Endothelial cell of umbilical vein (primary cell): ENCODE results near the gene RRP1B. TPM values are rescaled to one million over a fixed set of nuclear protein-coding genes. Genes with fewer than 3 reads are reported as not detected.
"Not testable (repeated sequence)": the region's sequence is repeated elsewhere in the genome, so short reads cannot be mapped to it uniquely, and the experiment has no call there.

Experiments used
- BruUV-seq: library from RNA; stranded (reverse); fragments of 400-500 nt; replicated peaks from 2 replicates; lab custom pipeline; 2021; lab: Mats Ljungman, UMichigan
- CTCF ChIA-PET: fragments of 300-600, 350-600 bp; sonication (Branson Sonifier 250); formaldehyde crosslinking; loops from one replicate; lab custom pipeline; 2021; ENCODE audit warnings: antibody characterized with exemption, inconsistent platforms; lab: Charles Lee
- POLR2A ChIA-PET: fragments of 300-600, 350-600 bp; sonication (Branson Sonifier 250); formaldehyde crosslinking; loops from one replicate; lab custom pipeline; 2021; ENCODE audit warnings: antibody characterized with exemption, inconsistent platforms; lab: Charles Lee
- DNase-seq: peaks from one replicate; pipeline ENCODE4 v3.0.0-alpha.2; 2011; ENCODE audit warnings: low read depth, low spot score
- FAIRE-seq: peaks from 2 replicates; lab custom pipeline; 2011; peaks lifted over from hg19 to GRCh38; lab: Jason Lieb, UNC
- H2AFZ ChIP-seq: 2 replicates; pipeline ENCODE4 v1.6.0; 2012; ENCODE audit warnings: low read depth, low read length, control low read depth, inconsistent platforms
- H3K27ac ChIP-seq: 2 replicates; pipeline ENCODE4 v1.5.1; 2011; ENCODE audit warnings: low read depth, mild to moderate bottlenecking, control low read depth, low read length, moderate library complexity; ENCODE audit not compliant: insufficient read depth
- H3K27me3 ChIP-seq, 2 experiments: 2 replicates each; pipeline versions ENCODE4 v1.6.0 to v1.6.1; 2011; ENCODE audit warnings: low read length in 2 of 2, mixed read lengths in 1 of 2; ENCODE audit not compliant: control insufficient read depth in 2 of 2, insufficient read depth in 2 of 2
- H3K36me3 ChIP-seq, 2 experiments: 2 replicates in 1 of 2; 3 replicates in 1 of 2; pipeline ENCODE4 v1.5.1; 2011; ENCODE audit warnings: low read length in 2 of 2, mild to moderate bottlenecking in 1 of 2, moderate library complexity in 1 of 2; ENCODE audit not compliant: control insufficient read depth in 2 of 2, insufficient read depth in 2 of 2; ENCODE audit errors: extremely low read depth in 1 of 2
- H3K4me1 ChIP-seq: 3 replicates; pipeline ENCODE4 v1.5.1; 2011; ENCODE audit warnings: mild to moderate bottlenecking, low read length; ENCODE audit not compliant: control insufficient read depth, insufficient read depth; ENCODE audit errors: extremely low read depth
- H3K4me2 ChIP-seq: 2 replicates; pipeline ENCODE4 v1.6.1; 2011; ENCODE audit warnings: low read length, control low read depth, mixed read lengths; ENCODE audit not compliant: insufficient read depth
- H3K4me3 ChIP-seq, 3 experiments: fragments of 200-600 bp in 1 of 3; sonication (generic), shearing (Covaris generic) in 1 of 3; replicated peaks in 1 of 3; 2 replicates each; pipeline ENCODE4 v1.5.1; 2011 to 2016; ENCODE audit warnings: control low read depth in 3 of 3, low read length in 3 of 3, mild to moderate bottlenecking in 2 of 3, inconsistent platforms in 1 of 3, low read depth in 1 of 3, moderate library complexity in 1 of 3; ENCODE audit not compliant: insufficient read depth in 1 of 3
- H3K79me2 ChIP-seq: 2 replicates; pipeline ENCODE4 v1.6.0; 2012; ENCODE audit warnings: low read length, inconsistent platforms; ENCODE audit not compliant: control insufficient read depth, insufficient read depth
- H3K9ac ChIP-seq: replicated peaks from 2 replicates; pipeline ENCODE3; 2011; ENCODE audit warnings: low read length, control low read depth; ENCODE audit not compliant: insufficient read depth; ENCODE audit errors: extremely low read depth
- H3K9me1 ChIP-seq: replicated peaks from 3 replicates; pipeline ENCODE4 v1.6.0; 2011; ENCODE audit warnings: mild to moderate bottlenecking, low read length; ENCODE audit not compliant: control insufficient read depth, insufficient read depth; ENCODE audit errors: extremely low read depth
- H3K9me3 ChIP-seq: replicated peaks from 2 replicates; pipeline ENCODE4 v1.5.1; 2012; ENCODE audit warnings: low read length, inconsistent platforms; ENCODE audit not compliant: control insufficient read depth, insufficient read depth
- H4K20me1 ChIP-seq: replicated peaks from 2 replicates; pipeline ENCODE3; 2011; ENCODE audit warnings: mild to moderate bottlenecking, low read length; ENCODE audit not compliant: control insufficient read depth, insufficient read depth; ENCODE audit errors: extremely low read depth
- CTCF ChIP-seq, 2 donors: IDR thresholded peaks; 1 replicate in 1 of 2; 2 replicates in 1 of 2; pipeline ENCODE4 v1.5.1; 2011; ENCODE audit warnings: low read length in 2 of 2, mild to moderate bottlenecking in 2 of 2, moderate library complexity in 2 of 2, control low read depth in 1 of 2, inconsistent platforms in 1 of 2, low read depth in 1 of 2; ENCODE audit not compliant: insufficient read depth in 1 of 2; ENCODE audit errors: extremely low read depth in 1 of 2
- EZH2 ChIP-seq: IDR thresholded peaks from 2 replicates; pipeline ENCODE4 v1.6.1; 2012; ENCODE audit warnings: borderline replicate concordance, low read depth, mild to moderate bottlenecking, moderate library complexity, low read length, inconsistent platforms; ENCODE audit not compliant: severe bottlenecking
- FOS ChIP-seq: IDR thresholded peaks from 2 replicates; pipeline ENCODE4 v1.6.1; 2011; ENCODE audit warnings: mild to moderate bottlenecking, low read length, moderate library complexity, borderline replicate concordance; ENCODE audit not compliant: insufficient read depth
- GATA2 ChIP-seq: IDR thresholded peaks from 2 replicates; pipeline ENCODE4 v1.7.0; 2011; ENCODE audit warnings: low read depth, mild to moderate bottlenecking, moderate library complexity, mixed read lengths, low read length; ENCODE audit not compliant: insufficient read length, insufficient read depth
- JUN ChIP-seq: IDR thresholded peaks from 2 replicates; pipeline ENCODE4 v1.6.1; 2011; ENCODE audit warnings: borderline replicate concordance, low read depth; ENCODE audit not compliant: insufficient read length, insufficient read depth
- MAX ChIP-seq: IDR thresholded peaks from 2 replicates; pipeline ENCODE4 v1.6.1; 2011; ENCODE audit not compliant: insufficient read depth, insufficient read length
- MYC ChIP-seq: IDR thresholded peaks from one replicate; pipeline ENCODE4 v1.6.1; 2011; ENCODE audit warnings: mild to moderate bottlenecking, low read depth, low read length
- POLR2A ChIP-seq: IDR thresholded peaks from 2 replicates; pipeline ENCODE4 v1.6.1; 2012; ENCODE audit warnings: low read depth, mild to moderate bottlenecking, control low read depth, low read length
- POLR2AphosphoS5 ChIP-seq: IDR thresholded peaks from 2 replicates; pipeline ENCODE4 v1.6.1; 2012; ENCODE audit warnings: low read depth, mild to moderate bottlenecking, control low read depth, low read length, moderate library complexity; ENCODE audit not compliant: insufficient read depth
- dilution Hi-C: fragments of 300-500 bp; cut with MboI; formaldehyde crosslinking; loops from one replicate; pipeline ENCODE4 v1.15.0; 2019; ENCODE audit warnings: low sequenced_read_pairs; ENCODE audit not compliant: extremely low pct_ligation_motif_present
- intact Hi-C: fragments of 100-400 bp; cut with micrococcal nuclease; formaldehyde crosslinking; loops from one replicate; pipeline ENCODE4 v1.10.0; 2022
- polyA plus RNA-seq, 4 experiments: library from polyadenylated mRNA; depleted of rRNA in 3 of 4; stranded (reverse) in 3 of 4; unstranded in 1 of 4; fragments of >200 nt; gene quantifications; 2 replicates each; pipeline versions ENCODE4 v1.2.1 to v1.2.3, GENCODE V29; 2011 to 2012; ENCODE audit warnings: missing spikeins in 1 of 4
- total RNA-seq: library from RNA; stranded (reverse); gene quantifications from 2 replicates; pipeline ENCODE4 v1.2.3, GENCODE V29; 2021

The RRP1B gene
- total and polyA plus RNA-seq, 2 donors (not counting 3 experiments of a cell fraction or from before 2014, with no cell fraction given), result 13.0 to 39.9 TPM

- TF ChIP-seq EZH2, result no peak
- no peak for TF ChIP-seq POLR2AphosphoS5
- TF ChIP-seq JUN, result no peak
- no peak for TF ChIP-seq POLR2A
- no peak for TF ChIP-seq MAX
- no peak for TF ChIP-seq MYC
- TF ChIP-seq FOS, result no peak
- no peak for TF ChIP-seq CTCF (IDR thresholded peaks at IDR 0.05; ENCODE audit: extremely low read depth in 1 of 2, insufficient read depth in 1 of 2, low read depth in 1 of 2, low read length in 2 of 2)
- TF ChIP-seq GATA2, result no peak
- Histone ChIP-seq H3K36me3 (peaks cover 12 to 20% of the 10 kb centered on the region in 2 experiments), H3K4me2 (no peak overlapping the region), H3K4me3 (no peak overlapping the region), H4K20me1 (no peaks in the 10 kb centered on the region), H3K27ac (no peak overlapping the region), H3K9ac (no peak overlapping the region), H3K9me1 (no peaks in the 10 kb centered on the region), H2AFZ (no peak overlapping the region), H3K9me3 (no peaks in the 10 kb centered on the region), H3K27me3 (no peaks in the 10 kb centered on the region), H3K4me1 (peaks cover 4% of the 10 kb centered on the region), H3K79me2 (peaks cover 11% of the 10 kb centered on the region)
- DNase-seq, result no peak
- ChIA-PET POLR2A (interaction anchor here (0.9 kb wide), 1 partner anchor 20 kb away, joined by 3 read pairs; no protein-coding TSS in a partner anchor), CTCF (no interaction called here)
- intact Hi-C loops (no loop called here), dilution Hi-C loops (no loop called here)
- no peak for FAIRE-seq
- BruUV-seq, result no TSS peak
Observed at GRCh38 chr21:43679951-43680350, 20.6 kb downstream of the RRP1B start.

GRCh38 chr21:43680421-43680820, 21.1 kb downstream of the RRP1B start:
- POLR2A ChIA-PET, result interaction anchor here (0.9 kb wide), 1 partner anchor 20 kb away, joined by 3 read pairs; no protein-coding TSS in a partner anchor
- DNase-seq, H3K4me3 ChIP-seq, H3K4me2 ChIP-seq, CTCF ChIA-PET, H3K9me3 ChIP-seq, FAIRE-seq, H3K9ac ChIP-seq, H3K27me3 ChIP-seq, BruUV-seq, intact Hi-C loops, H3K27ac ChIP-seq, H3K4me1 ChIP-seq, H2AFZ ChIP-seq, H3K9me1 ChIP-seq, dilution Hi-C loops, H4K20me1 ChIP-seq: not testable (repeated sequence)
- Histone ChIP-seq H3K36me3 (peaks cover 14 to 22% of the 10 kb centered on the region in 2 experiments), H3K79me2 (peaks cover 11% of the 10 kb centered on the region)
